WI38 (cell line): ENCODE measurements around the gene WNT3A.

Experiments
- H3K4me3 ChIP-seq: 2 replicates; pipeline ENCODE4 v1.5.1; 2011; ENCODE audit warnings: low read depth, mild to moderate bottlenecking, control low read depth, low read length
- CTCF ChIP-seq: IDR thresholded peaks from 2 replicates; pipeline ENCODE4 v1.5.1; 2012; ENCODE audit warnings: low read depth, mild to moderate bottlenecking, control low read depth, low read length

WNT3A gene

GRCh38 chr1:228108742-228109072 lies 101.9 kb downstream of the WNT3A start:
- TF ChIP-seq CTCF = no peak
- peak overlapping the region; percentile 96 for H3K4me3 ChIP-seq

GRCh38 chr1:228109073-228109961 lies 102.5 kb downstream of the WNT3A start, which contains the start of gene MRPL55:
TSS of gene MRPL55 (minus strand) at chr1:228109299. CDS start at chr1:228108260, 1,039 bp downstream.
- H3K4me3 ChIP-seq = peak within 1 kb of the TSS; percentile 96
- TF ChIP-seq CTCF = no peak

GRCh38 chr1:228109962-228110488 lies 103.2 kb downstream of the WNT3A start:
- H3K4me3 ChIP-seq = peak overlapping the region; percentile 96
- TF ChIP-seq CTCF = no peak

- no peak overlapping the region for H3K4me3 ChIP-seq
- no peak for TF ChIP-seq CTCF
Observed at GRCh38 chr1:228110556-228110955, 103.8 kb downstream of the WNT3A start.
